ENCODE results near the gene SPSB3.

The SPSB3 gene

GRCh38 chr16:1816396-1817275 is 34.3 kb upstream of the SPSB3 start:
- Histone ChIP-seq H3K36me3 (ENCODE audit: control insufficient read depth in 4 of 4, insufficient read depth in 4 of 4, low read length in 3 of 4) (peaks cover 9 to 55% (median 34%) of the 10 kb centered on the region in 4 experiments), H3K27me3 (replicated peaks in 2 of 5; ENCODE audit: control insufficient read depth in 4 of 5, insufficient read depth in 5 of 5, low read length in 4 of 5) (no peaks in the 10 kb centered on the region), H3K9me3 (ENCODE audit: control extremely low read depth in 1 of 5, control insufficient read depth in 4 of 5, insufficient read depth in 2 of 5, low read depth in 1 of 5, low read length in 4 of 5) (no peaks in the 10 kb centered on the region), H3K4me1 (ENCODE audit: control extremely low read depth in 1 of 4, control insufficient read depth in 4 of 4, insufficient read depth in 4 of 4, low read length in 3 of 4) (peaks cover 0 to 4% (median 3%) of the 10 kb centered on the region in 4 experiments), H3K4me3 (ENCODE audit: control insufficient read depth in 1 of 7, extremely low read depth in 1 of 7, insufficient read depth in 4 of 7, low read depth in 2 of 7, low read length in 6 of 7) (no peak overlapping the region), H3K27ac (ENCODE audit: insufficient read depth in 1 of 2, low read depth in 1 of 2, low read length in 2 of 2, poor library complexity in 1 of 2, severe bottlenecking in 2 of 2) (no peak overlapping the region)
- WGBS (ENCODE audit: insufficient coverage) = 98% methylated on average over 33 of the region's 40 CpGs
- CTCF ChIA-PET = no interaction called here
- POLR2A ChIA-PET = no interaction called here
- no peak for DNase-seq

DNA sequence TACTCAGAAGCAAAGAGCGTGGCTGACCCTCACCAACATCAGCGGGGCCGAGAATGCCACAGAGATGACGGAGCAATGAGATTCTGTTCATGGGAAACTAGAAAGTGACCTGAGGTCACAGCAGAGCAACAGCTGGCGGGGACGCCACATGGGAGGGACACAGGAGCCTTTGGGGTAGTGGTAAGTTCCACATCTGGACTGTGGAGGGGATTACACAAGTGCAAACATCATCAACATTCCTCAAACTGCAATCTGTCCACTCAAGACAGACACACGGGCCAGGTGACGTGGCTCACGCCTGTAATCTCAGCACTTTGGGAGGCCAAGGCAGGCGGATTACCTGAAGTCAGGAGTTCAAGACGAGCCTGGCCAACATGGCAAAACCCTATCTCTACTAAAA is 33.1 kb upstream of the SPSB3 start:
- Histone ChIP-seq H3K27ac (ENCODE audit: insufficient read depth in 1 of 2, low read depth in 1 of 2, low read length in 2 of 2, poor library complexity in 1 of 2, severe bottlenecking in 2 of 2) (no peak overlapping the region), H3K36me3 (ENCODE audit: control insufficient read depth in 4 of 4, insufficient read depth in 4 of 4, low read length in 3 of 4) (peaks cover 9 to 50% (median 34%) of the 10 kb centered on the region in 4 experiments), H3K27me3 (replicated peaks in 2 of 5; ENCODE audit: control insufficient read depth in 4 of 5, insufficient read depth in 5 of 5, low read length in 4 of 5) (no peaks in the 10 kb centered on the region), H3K4me1 (ENCODE audit: control extremely low read depth in 1 of 4, control insufficient read depth in 4 of 4, insufficient read depth in 4 of 4, low read length in 3 of 4) (peaks cover 0 to 4% (median 3%) of the 10 kb centered on the region in 4 experiments), H3K9me3 (ENCODE audit: control extremely low read depth in 1 of 5, control insufficient read depth in 4 of 5, insufficient read depth in 2 of 5, low read depth in 1 of 5, low read length in 4 of 5) (no peaks in the 10 kb centered on the region), H3K4me3 (ENCODE audit: control insufficient read depth in 1 of 7, extremely low read depth in 1 of 7, insufficient read depth in 4 of 7, low read depth in 2 of 7, low read length in 6 of 7) (no peak overlapping the region)
- DNase-seq = no peak
- WGBS (ENCODE audit: insufficient coverage) = 97% methylated on average over 10 of the region's 11 CpGs
- ChIA-PET CTCF (interaction anchor here (1.1 to 2.8 kb wide), 2 partner anchors 32 to 40 kb away, joined by 3 to 10 read pairs; partner anchors contain the start of genes NUBP2 and SPSB3), POLR2A (no interaction called here)

DNA sequence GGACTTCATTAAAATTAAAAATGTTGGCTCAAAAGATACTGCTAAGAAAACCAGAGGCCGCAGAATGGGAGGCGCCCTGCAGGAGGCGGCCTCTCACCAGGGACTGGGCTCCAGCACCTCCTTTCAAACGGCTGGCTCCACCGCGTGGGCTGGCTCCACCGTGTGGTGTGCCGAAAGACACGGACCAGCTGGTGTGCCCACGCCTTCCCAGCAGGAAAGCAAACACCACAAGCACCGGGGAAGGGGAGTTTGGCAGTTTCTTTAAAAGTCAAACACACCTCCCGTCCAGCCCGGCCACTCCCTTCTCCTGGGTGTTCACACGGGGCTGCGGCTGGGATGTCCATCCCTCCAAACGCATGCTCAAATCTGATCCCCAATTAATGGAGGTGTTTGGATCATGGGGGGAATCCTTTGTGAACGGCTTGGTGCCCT is 30.4 kb upstream of the SPSB3 start:
- ChIA-PET POLR2A (interaction anchor here (1.4 kb wide), 1 partner anchor 40 kb away, joined by 4 read pairs; the partner anchor contains the start of genes EME2 and MRPS34), CTCF (interaction anchor here (1.0 to 3.2 kb wide), 6 partner anchors 11 to 39 kb away, joined by 3 to 10 read pairs (median 8); partner anchors contain the start of genes EME2, FAHD1, HAGH and MRPS34)
- Histone ChIP-seq H3K9me3 (ENCODE audit: control extremely low read depth in 1 of 5, control insufficient read depth in 4 of 5, insufficient read depth in 2 of 5, low read depth in 1 of 5, low read length in 4 of 5) (no peaks in the 10 kb centered on the region), H3K36me3 (ENCODE audit: control insufficient read depth in 4 of 4, insufficient read depth in 4 of 4, low read length in 3 of 4) (peaks cover 9 to 55% (median 35%) of the 10 kb centered on the region in 4 experiments), H3K27ac (ENCODE audit: insufficient read depth in 1 of 2, low read depth in 1 of 2, low read length in 2 of 2, poor library complexity in 1 of 2, severe bottlenecking in 2 of 2) (no peak overlapping the region), H3K27me3 (replicated peaks in 2 of 5; ENCODE audit: control insufficient read depth in 4 of 5, insufficient read depth in 5 of 5, low read length in 4 of 5) (no peaks in the 10 kb centered on the region), H3K4me1 (ENCODE audit: control extremely low read depth in 1 of 4, control insufficient read depth in 4 of 4, insufficient read depth in 4 of 4, low read length in 3 of 4) (peaks cover 0 to 4% (median 3%) of the 10 kb centered on the region in 4 experiments), H3K4me3 (ENCODE audit: control insufficient read depth in 1 of 7, extremely low read depth in 1 of 7, insufficient read depth in 4 of 7, low read depth in 2 of 7, low read length in 6 of 7) (no peak overlapping the region)
- DNase-seq = peak; percentile 75 to 87 (median 82)
- 33% methylated on average over 8 of the region's 17 CpGs for WGBS (ENCODE audit: insufficient coverage)

GRCh38 chr16:1810536-1810935 is 28.2 kb upstream of the SPSB3 start:
- H3K4me3 ChIP-seq (ENCODE audit: control insufficient read depth in 1 of 7, extremely low read depth in 1 of 7, insufficient read depth in 4 of 7, low read depth in 2 of 7, low read length in 6 of 7) = no peak overlapping the region
- no peaks in the 10 kb centered on the region for H3K9me3 ChIP-seq (ENCODE audit: control extremely low read depth in 1 of 5, control insufficient read depth in 4 of 5, insufficient read depth in 2 of 5, low read depth in 1 of 5, low read length in 4 of 5)
- peaks cover 4 to 48% (median 28%) of the 10 kb centered on the region in 4 experiments for H3K36me3 ChIP-seq (ENCODE audit: control insufficient read depth in 4 of 4, insufficient read depth in 4 of 4, low read length in 3 of 4)
- no peaks in the 10 kb centered on the region for H3K27me3 ChIP-seq (replicated peaks in 2 of 5; ENCODE audit: control insufficient read depth in 4 of 5, insufficient read depth in 5 of 5, low read length in 4 of 5)
- peaks cover 0 to 4% (median 3%) of the 10 kb centered on the region in 4 experiments for H3K4me1 ChIP-seq (ENCODE audit: control extremely low read depth in 1 of 4, control insufficient read depth in 4 of 4, insufficient read depth in 4 of 4, low read length in 3 of 4)
- over 99% methylated on average over 13 of the region's 16 CpGs for WGBS (ENCODE audit: insufficient coverage)
- no peak overlapping the region for H3K27ac ChIP-seq (ENCODE audit: insufficient read depth in 1 of 2, low read depth in 1 of 2, low read length in 2 of 2, poor library complexity in 1 of 2, severe bottlenecking in 2 of 2)
- POLR2A ChIA-PET = no interaction called here
- DNase-seq = no peak
- CTCF ChIA-PET = interaction anchor here (0.6 to 1.6 kb wide), 3 partner anchors 17 to 1044 kb away, joined by 3 to 5 read pairs (median 3); partner anchors contain the start of genes FAHD1 and HAGH

DNA sequence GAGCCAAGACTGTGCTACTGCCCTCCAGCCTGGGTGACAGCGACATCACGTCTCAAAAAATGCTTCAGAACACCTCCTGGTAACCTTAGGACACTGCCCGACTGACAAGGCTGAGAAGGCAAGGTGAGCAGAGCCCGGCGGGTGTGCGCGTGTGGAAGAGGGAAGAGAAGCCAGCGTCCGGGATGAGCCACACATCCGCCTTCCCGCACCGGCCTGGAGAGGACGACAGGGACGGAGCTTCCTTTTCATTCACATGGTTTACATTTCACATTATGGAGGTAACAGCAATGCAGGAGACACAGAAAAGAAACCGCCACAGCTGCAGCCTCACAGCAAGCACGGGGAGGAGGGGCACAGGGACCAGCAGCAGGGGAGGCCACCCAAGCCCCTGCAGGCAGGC is 27.7 kb upstream of the SPSB3 start:
- Histone ChIP-seq H3K36me3 (ENCODE audit: control insufficient read depth in 4 of 4, insufficient read depth in 4 of 4, low read length in 3 of 4) (peaks cover 4 to 44% (median 25%) of the 10 kb centered on the region in 4 experiments), H3K4me1 (ENCODE audit: control extremely low read depth in 1 of 4, control insufficient read depth in 4 of 4, insufficient read depth in 4 of 4, low read length in 3 of 4) (peaks cover 0 to 4% (median 3%) of the 10 kb centered on the region in 4 experiments), H3K4me3 (ENCODE audit: control insufficient read depth in 1 of 7, extremely low read depth in 1 of 7, insufficient read depth in 4 of 7, low read depth in 2 of 7, low read length in 6 of 7) (no peak overlapping the region), H3K9me3 (ENCODE audit: control extremely low read depth in 1 of 5, control insufficient read depth in 4 of 5, insufficient read depth in 2 of 5, low read depth in 1 of 5, low read length in 4 of 5) (no peaks in the 10 kb centered on the region), H3K27ac (ENCODE audit: insufficient read depth in 1 of 2, low read depth in 1 of 2, low read length in 2 of 2, poor library complexity in 1 of 2, severe bottlenecking in 2 of 2) (no peak overlapping the region), H3K27me3 (replicated peaks in 2 of 5; ENCODE audit: control insufficient read depth in 4 of 5, insufficient read depth in 5 of 5, low read length in 4 of 5) (no peaks in the 10 kb centered on the region)
- CTCF ChIA-PET = interaction anchor here (0.6 to 1.6 kb wide), 3 partner anchors 17 to 1045 kb away, joined by 3 to 5 read pairs (median 3); partner anchors contain the start of genes FAHD1 and HAGH
- 100% methylated on average over 8 of the region's 16 CpGs for WGBS (ENCODE audit: insufficient coverage)
- POLR2A ChIA-PET = no interaction called here
- DNase-seq = no peak

- no peak overlapping the region for H3K27ac ChIP-seq (ENCODE audit: insufficient read depth in 1 of 2, low read depth in 1 of 2, low read length in 2 of 2, poor library complexity in 1 of 2, severe bottlenecking in 2 of 2)
- H3K4me1 ChIP-seq (ENCODE audit: control extremely low read depth in 1 of 4, control insufficient read depth in 4 of 4, insufficient read depth in 4 of 4, low read length in 3 of 4) = peaks cover 0 to 4% (median 3%) of the 10 kb centered on the region in 4 experiments
- peaks cover 4 to 41% (median 26%) of the 10 kb centered on the region in 4 experiments for H3K36me3 ChIP-seq (ENCODE audit: control insufficient read depth in 4 of 4, insufficient read depth in 4 of 4, low read length in 3 of 4)
- H3K27me3 ChIP-seq (replicated peaks in 2 of 5; ENCODE audit: control insufficient read depth in 4 of 5, insufficient read depth in 5 of 5, low read length in 4 of 5) = no peaks in the 10 kb centered on the region
- H3K4me3 ChIP-seq (ENCODE audit: control insufficient read depth in 1 of 7, extremely low read depth in 1 of 7, insufficient read depth in 4 of 7, low read depth in 2 of 7, low read length in 6 of 7) = no peak overlapping the region
- ChIA-PET POLR2A (no interaction called here), CTCF (no interaction called here)
- no peaks in the 10 kb centered on the region for H3K9me3 ChIP-seq (ENCODE audit: control extremely low read depth in 1 of 5, control insufficient read depth in 4 of 5, insufficient read depth in 2 of 5, low read depth in 1 of 5, low read length in 4 of 5)
- DNase-seq = no peak
- WGBS (ENCODE audit: insufficient coverage) = 89% methylated on average over 22 of the region's 28 CpGs
Observed at GRCh38 chr16:1809281-1809801, 27.0 kb upstream of the SPSB3 start.

All from common myeloid progenitor, CD34-positive (primary cell).